ENCODE data around the gene RCOR1. TPM values are rescaled to one million over a fixed set of nuclear protein-coding genes. Genes with fewer than 3 reads are reported as not detected.

Gene RCOR1
- total RNA-seq, 3 donors from 2014 or later (not counting 1 experiment from before 2014, with no cell fraction given): 20.3 to 36.5 (median 21.8) TPM

DNA sequence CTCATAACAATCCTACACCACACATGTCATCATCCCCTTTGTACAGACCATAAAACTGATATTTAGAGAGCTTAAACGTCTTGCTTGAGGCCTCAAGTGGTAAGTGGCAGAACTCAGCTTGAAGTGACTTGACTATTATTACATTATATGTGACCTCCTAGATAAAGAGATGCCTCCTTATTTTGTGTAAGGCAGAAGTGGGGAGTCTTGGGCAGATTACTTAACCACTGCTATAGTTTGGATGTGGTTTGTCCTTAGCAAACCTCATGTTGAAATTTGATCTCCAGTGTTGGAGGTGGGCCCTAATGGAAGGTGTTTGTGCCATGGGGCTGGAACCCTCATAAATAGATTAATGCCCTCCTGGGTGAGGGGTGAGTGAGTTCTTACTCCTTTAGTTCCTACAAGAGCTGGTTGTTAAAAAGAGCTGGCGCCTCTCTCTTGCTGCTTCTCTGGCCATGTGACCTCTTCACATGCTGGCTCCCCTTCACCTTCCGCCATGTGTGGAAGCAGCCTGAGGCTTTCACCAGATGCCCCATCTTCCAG, 37.4 kb downstream of the RCOR1 start:
- intact Hi-C loops (cut with micrococcal nuclease): no loop called here
- Mint-ChIP-seq H3K9me3 (no peaks in the 10 kb centered on the region), H3K4me3 (no peak overlapping the region), H3K4me1 (peaks cover 32 to 34% of the 10 kb centered on the region in 2 donors), H3K27me3 (ENCODE audit: low read depth in 2 of 2) (no peaks in the 10 kb centered on the region), H3K27ac (peak overlapping the region in 1 of 2 donors; percentile 5), H3K36me3 (no peaks in the 10 kb centered on the region)
- TF ChIP-seq, protein P1, sequence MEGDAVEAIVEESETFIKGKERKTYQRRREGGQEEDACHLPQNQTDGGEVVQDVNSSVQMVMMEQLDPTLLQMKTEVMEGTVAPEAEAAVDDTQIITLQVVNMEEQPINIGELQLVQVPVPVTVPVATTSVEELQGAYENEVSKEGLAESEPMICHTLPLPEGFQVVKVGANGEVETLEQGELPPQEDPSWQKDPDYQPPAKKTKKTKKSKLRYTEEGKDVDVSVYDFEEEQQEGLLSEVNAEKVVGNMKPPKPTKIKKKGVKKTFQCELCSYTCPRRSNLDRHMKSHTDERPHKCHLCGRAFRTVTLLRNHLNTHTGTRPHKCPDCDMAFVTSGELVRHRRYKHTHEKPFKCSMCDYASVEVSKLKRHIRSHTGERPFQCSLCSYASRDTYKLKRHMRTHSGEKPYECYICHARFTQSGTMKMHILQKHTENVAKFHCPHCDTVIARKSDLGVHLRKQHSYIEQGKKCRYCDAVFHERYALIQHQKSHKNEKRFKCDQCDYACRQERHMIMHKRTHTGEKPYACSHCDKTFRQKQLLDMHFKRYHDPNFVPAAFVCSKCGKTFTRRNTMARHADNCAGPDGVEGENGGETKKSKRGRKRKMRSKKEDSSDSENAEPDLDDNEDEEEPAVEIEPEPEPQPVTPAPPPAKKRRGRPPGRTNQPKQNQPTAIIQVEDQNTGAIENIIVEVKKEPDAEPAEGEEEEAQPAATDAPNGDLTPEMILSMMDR (IDR thresholded peaks at IDR 0.05): no peak
- Histone ChIP-seq H3K27me3 (ENCODE audit: control insufficient read depth, insufficient read depth, low read length) (no peaks in the 10 kb centered on the region), H3K4me1 (ENCODE audit: control insufficient read depth, insufficient read depth, low read length) (no peaks in the 10 kb centered on the region), H3K9me3 (ENCODE audit: control insufficient read depth, insufficient read depth, low read length) (no peaks in the 10 kb centered on the region), H3K27ac (ENCODE audit: low read length) (no peak overlapping the region), H3K4me3 (ENCODE audit: low read length) (no peak overlapping the region), H3K36me3 (ENCODE audit: control insufficient read depth, insufficient read depth, low read length) (peaks cover 2% of the 10 kb centered on the region)
- no peak for DNase-seq
- 80% methylated on average over 3 of the region's 3 CpGs for whole genome bisulfite sequencing (ENCODE audit: insufficient coverage)
- ATAC-seq: peak in 1 of 3 donors; percentile 43

DNA sequence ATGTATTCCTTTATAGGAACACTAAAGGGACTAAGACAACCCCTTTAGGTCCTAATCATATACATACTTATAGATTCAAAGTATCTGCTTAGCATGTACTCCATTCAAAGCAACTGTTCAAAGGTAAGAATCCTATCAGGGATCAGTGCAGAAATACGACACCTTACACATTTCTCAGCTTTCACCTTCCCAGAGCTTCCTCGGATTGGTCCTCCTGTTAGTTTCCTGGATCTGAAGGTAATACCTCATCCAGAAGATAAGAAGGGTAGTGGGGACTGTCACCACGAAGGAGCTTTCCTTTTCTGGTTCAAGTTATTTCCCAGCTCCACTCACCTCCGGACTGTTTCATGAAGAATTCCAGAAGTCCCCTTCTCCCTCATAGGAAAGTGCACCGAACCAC, 38.0 kb downstream of the RCOR1 start:
- no peaks in the 10 kb centered on the region for H3K27me3 ChIP-seq (ENCODE audit: control insufficient read depth, insufficient read depth, low read length)
- no peak overlapping the region for H3K27ac ChIP-seq (ENCODE audit: low read length)
- no peaks in the 10 kb centered on the region for H3K9me3 Mint-ChIP-seq
- WGBS (ENCODE audit: insufficient coverage): 97% methylated on average over 3 of the region's 5 CpGs
- DNase-seq (no peak), ATAC-seq (no peak)
- peaks cover 2% of the 10 kb centered on the region for H3K36me3 ChIP-seq (ENCODE audit: control insufficient read depth, insufficient read depth, low read length)
- H3K4me1 ChIP-seq (ENCODE audit: control insufficient read depth, insufficient read depth, low read length): no peaks in the 10 kb centered on the region
- no peak overlapping the region for H3K27ac Mint-ChIP-seq
- TF ChIP-seq, protein P1 (IDR thresholded peaks at IDR 0.05): no peak
- no peaks in the 10 kb centered on the region for H3K9me3 ChIP-seq (ENCODE audit: control insufficient read depth, insufficient read depth, low read length)
- intact Hi-C loops (cut with micrococcal nuclease): no loop called here
- no peak overlapping the region for H3K4me3 Mint-ChIP-seq
- no peaks in the 10 kb centered on the region for H3K36me3 Mint-ChIP-seq
- peaks cover 32 to 36% of the 10 kb centered on the region in 2 donors for H3K4me1 Mint-ChIP-seq
- H3K4me3 ChIP-seq (ENCODE audit: low read length): no peak overlapping the region
- H3K27me3 Mint-ChIP-seq (ENCODE audit: low read depth in 2 of 2): no peaks in the 10 kb centered on the region

DNA sequence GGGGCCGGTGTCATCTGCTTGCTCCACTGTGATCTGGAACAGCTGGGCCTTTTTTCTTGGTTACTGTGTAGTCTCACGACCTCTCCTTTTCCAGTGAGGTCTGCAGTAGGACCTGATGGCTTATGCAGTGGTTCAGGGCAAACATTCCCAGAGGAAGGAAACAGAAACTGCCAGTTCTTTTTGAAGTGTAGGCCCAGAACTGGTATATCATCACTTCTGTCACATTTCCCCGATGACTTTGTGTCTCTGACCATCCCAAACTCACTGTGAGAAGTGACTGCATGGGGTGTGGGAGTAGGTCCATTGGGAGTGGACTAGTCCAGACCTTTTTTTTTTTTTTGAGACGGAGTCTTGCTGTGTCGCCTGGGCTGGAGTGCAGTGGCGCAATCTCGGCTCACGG, 38.4 kb downstream of the RCOR1 start:
- Mint-ChIP-seq H3K9me3 (no peaks in the 10 kb centered on the region), H3K4me3 (no peak overlapping the region), H3K36me3 (no peaks in the 10 kb centered on the region), H3K4me1 (peaks cover 29 to 41% of the 10 kb centered on the region in 2 donors), H3K27ac (no peak overlapping the region), H3K27me3 (ENCODE audit: low read depth in 2 of 2) (no peaks in the 10 kb centered on the region)
- TF ChIP-seq, protein P1 (IDR thresholded peaks at IDR 0.05): no peak
- H3K9me3 ChIP-seq (ENCODE audit: control insufficient read depth, insufficient read depth, low read length): no peaks in the 10 kb centered on the region
- ATAC-seq: no peak
- peaks cover 3% of the 10 kb centered on the region for H3K4me1 ChIP-seq (ENCODE audit: control insufficient read depth, insufficient read depth, low read length)
- peaks cover 2% of the 10 kb centered on the region for H3K36me3 ChIP-seq (ENCODE audit: control insufficient read depth, insufficient read depth, low read length)
- no peak overlapping the region for H3K27ac ChIP-seq (ENCODE audit: low read length)
- H3K27me3 ChIP-seq (ENCODE audit: control insufficient read depth, insufficient read depth, low read length): no peaks in the 10 kb centered on the region
- WGBS (ENCODE audit: insufficient coverage): 93% methylated on average over 8 of the region's 8 CpGs
- DNase-seq: no peak
- no peak overlapping the region for H3K4me3 ChIP-seq (ENCODE audit: low read length)
- intact Hi-C loops (cut with micrococcal nuclease): no loop called here

All from natural killer cell (primary cell).